ENCODE measurements around the gene KCNJ1. TPM values are rescaled to one million over a fixed set of nuclear protein-coding genes. Genes with fewer than 3 reads are reported as not detected.

Gene KCNJ1
- total RNA-seq, 4 donors from 2014 or later: 0.10 to 0.88 (median 0.42) TPM; not detected in 1

DNA sequence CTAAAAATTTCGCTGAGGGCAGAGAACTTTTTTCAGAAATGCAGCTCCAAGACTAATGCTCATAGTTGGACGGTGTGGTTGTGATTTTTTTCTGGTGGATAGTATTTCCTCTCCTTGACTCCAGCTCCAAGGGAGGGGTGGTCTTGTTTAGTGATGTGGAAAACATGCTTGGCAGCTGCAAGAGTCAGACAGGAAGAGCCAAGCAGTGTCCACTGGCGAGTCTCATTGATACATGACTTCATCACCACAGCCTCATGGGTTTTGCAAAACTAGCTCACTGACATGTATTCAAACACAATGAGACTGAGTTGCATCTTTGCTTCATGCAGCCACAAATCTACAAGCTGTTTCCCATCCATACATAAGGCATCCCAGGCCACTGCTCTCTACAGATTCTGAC, 7.3 kb upstream of the KCNJ1 start:
- intact Hi-C loops (cut with DNase I; ENCODE audit: low total_unique reads): no loop called here
- WGBS, 2 donors: 76 to 79% methylated on average over 3 of the region's 3 CpGs
- DNase-seq (ENCODE audit: low spot score in 2 of 2): no peak
- no peak overlapping the region for H3K4me3 ChIP-seq (ENCODE audit: low read depth, poor library complexity, severe bottlenecking)
- TF ChIP-seq POLR2A (IDR thresholded peaks at IDR 0.05) (no peak), CTCF (IDR thresholded peaks at IDR 0.05) (no peak)

DNA sequence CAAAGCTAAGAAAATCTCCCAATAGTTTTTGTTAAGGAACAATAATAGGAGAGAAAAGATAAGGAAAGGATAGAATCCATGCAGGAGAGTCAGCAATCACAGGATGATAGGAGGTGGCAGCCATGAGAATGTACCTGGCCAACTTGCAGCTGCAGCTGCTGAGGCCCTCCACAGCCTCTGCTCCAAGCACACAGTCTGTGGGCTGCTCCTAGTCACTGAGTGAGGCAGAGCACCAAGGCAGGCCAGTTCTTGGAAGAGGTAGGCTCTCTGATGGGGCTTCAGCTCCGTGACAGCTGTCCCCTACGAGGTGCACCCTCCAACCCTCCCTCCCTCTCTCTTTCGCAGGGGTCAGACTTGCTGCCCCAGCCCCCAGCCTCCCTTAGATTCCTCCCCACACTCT, 5.5 kb upstream of the KCNJ1 start:
- no peak overlapping the region for H3K4me3 ChIP-seq (ENCODE audit: low read depth, poor library complexity, severe bottlenecking)
- TF ChIP-seq POLR2A (IDR thresholded peaks at IDR 0.05) (no peak), CTCF (IDR thresholded peaks at IDR 0.05) (no peak)
- DNase-seq (ENCODE audit: low spot score in 2 of 2): no peak
- intact Hi-C loops (cut with DNase I; ENCODE audit: low total_unique reads): no loop called here
- WGBS, 2 donors: 83 to 91% methylated on average over 3 of the region's 3 CpGs

GRCh38 chr11:128872094-128872493, 5.0 kb upstream of the KCNJ1 start:
- TF ChIP-seq CTCF (IDR thresholded peaks at IDR 0.05) (no peak), POLR2A (IDR thresholded peaks at IDR 0.05) (no peak)
- intact Hi-C loops (cut with DNase I; ENCODE audit: low total_unique reads): no loop called here
- whole genome bisulfite sequencing, 2 donors: 83 to 89% methylated on average over 6 of the region's 6 CpGs
- no peak overlapping the region for H3K4me3 ChIP-seq (ENCODE audit: low read depth, poor library complexity, severe bottlenecking)
- DNase-seq (ENCODE audit: low spot score in 2 of 2): no peak

DNA sequence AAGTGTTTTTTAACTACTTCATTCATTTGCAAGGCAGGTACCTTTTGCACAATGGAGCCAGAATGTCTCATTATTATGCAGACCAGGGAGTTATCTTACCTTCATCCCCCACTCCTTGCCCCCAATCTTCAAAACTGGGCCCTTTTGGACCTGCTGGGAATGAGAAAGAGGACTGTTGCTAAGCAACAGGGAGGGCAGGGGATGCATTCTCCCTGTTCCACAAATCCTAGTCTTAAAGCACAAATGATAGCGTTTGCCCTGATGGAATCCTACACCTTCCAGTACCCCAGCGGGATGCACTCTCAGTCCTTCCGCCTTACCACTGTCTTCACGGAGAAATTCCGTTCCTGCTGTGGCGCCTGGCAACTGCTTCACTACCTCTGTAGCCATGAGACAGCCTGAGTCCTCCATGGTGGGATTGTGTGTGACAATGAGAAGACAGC, 4.1 kb upstream of the KCNJ1 start:
- TF ChIP-seq CTCF (IDR thresholded peaks at IDR 0.05) (no peak), POLR2A (IDR thresholded peaks at IDR 0.05) (no peak)
- 74 to 85% methylated on average over 6 of the region's 6 CpGs for WGBS, 2 donors
- intact Hi-C loops (cut with DNase I; ENCODE audit: low total_unique reads): no loop called here
- no peak overlapping the region for H3K4me3 ChIP-seq (ENCODE audit: low read depth, poor library complexity, severe bottlenecking)
- DNase-seq (ENCODE audit: low spot score in 2 of 2): no peak

- intact Hi-C loops (cut with DNase I; ENCODE audit: low total_unique reads): no loop called here
- 91 to 96% methylated on average over 10 of the region's 10 CpGs for WGBS, 2 donors
- no peak for DNase-seq (ENCODE audit: low spot score in 2 of 2)
- no peak for TF ChIP-seq POLR2A (IDR thresholded peaks at IDR 0.05)
- TF ChIP-seq CTCF (IDR thresholded peaks at IDR 0.05): no peak
- no peak overlapping the region for H3K4me3 ChIP-seq (ENCODE audit: low read depth, poor library complexity, severe bottlenecking)
Measured at GRCh38 chr11:128868841-128869671, 2.0 kb upstream of the KCNJ1 start.

Measured in lower leg skin (tissue), 4 donors.